Aorta (tissue), 5 donors: ENCODE measurements around the gene YPEL4. TPM values are rescaled to one million over a fixed set of nuclear protein-coding genes. Genes with fewer than 3 reads are reported as not detected.

Experiments
- ATAC-seq: fragments of 200-7000 bp; cut with Tn5 transposase; one replicate; pipeline ENCODE4 v1.9.1; 2022; ENCODE audit warnings: moderate library complexity; ENCODE audit not compliant: low FRiP score
- DNase-seq, 2 donors: peaks; one replicate each; pipeline ENCODE4 v3.0.0-alpha.2; 2020
- H3K27ac ChIP-seq, 2 donors: one replicate each; pipeline ENCODE4 v1.5.1; 2013; ENCODE audit warnings: low read length in 2 of 2, mild to moderate bottlenecking in 2 of 2, moderate library complexity in 2 of 2, control low read depth in 1 of 2, inconsistent platforms in 1 of 2, low read depth in 1 of 2
- H3K27me3 ChIP-seq, 2 donors: one replicate each; pipeline ENCODE4 v1.6.1; 2013; ENCODE audit warnings: control low read depth in 1 of 2, low read length in 1 of 2, mild to moderate bottlenecking in 1 of 2, moderate library complexity in 1 of 2; ENCODE audit not compliant: insufficient read depth in 2 of 2, control insufficient read depth in 1 of 2
- H3K36me3 ChIP-seq, 2 donors: one replicate each; pipeline ENCODE4 v1.6.1; 2013; ENCODE audit warnings: control low read depth in 1 of 2, low read length in 1 of 2, mild to moderate bottlenecking in 1 of 2; ENCODE audit not compliant: insufficient read depth in 2 of 2, control insufficient read depth in 1 of 2
- H3K4me1 ChIP-seq, 2 donors: one replicate each; pipeline ENCODE4 v1.6.1; 2013; ENCODE audit warnings: low read length in 2 of 2, control low read depth in 1 of 2, mild to moderate bottlenecking in 1 of 2, moderate library complexity in 1 of 2; ENCODE audit not compliant: insufficient read depth in 2 of 2, control insufficient read depth in 1 of 2
- H3K4me3 ChIP-seq, 2 donors: one replicate each; pipeline ENCODE4 v1.5.1; 2013; ENCODE audit warnings: low read length in 2 of 2, control low read depth in 1 of 2, mild to moderate bottlenecking in 1 of 2
- H3K9me3 ChIP-seq: one replicate; pipeline ENCODE4 v1.6.1; 2013; ENCODE audit warnings: mild to moderate bottlenecking, low read length; ENCODE audit not compliant: control insufficient read depth
- WGBS, 2 donors: extraction: QIAGEN DNeasy Blood & Tissue Kit; methylation state at CpG; one replicate each; pipeline ENCODE4 v1.1.7; 2013; 5-methylcytosine and 5-hydroxymethylcytosine counted together
- intact Hi-C, 2 donors: fragments of 100-400 bp; cut with DNase I; formaldehyde crosslinking; loops; one replicate each; pipeline versions ENCODE4 v1.14.2 to v1.15.0; 2022
- polyA plus RNA-seq, 2 donors: library from polyadenylated mRNA; stranded (reverse); fragments of 200-250 nt; gene quantifications; one replicate each; pipeline ENCODE4 v1.2.3, GENCODE V29; 2013
- total RNA-seq, 2 donors: library from RNA; stranded (reverse); fragmentation: NEBNext Ultra II Directional; extraction: Animal tissue kit (Norgen Biotek cat#: 25700); gene quantifications; one replicate each; pipeline ENCODE4 v1.2.1, GENCODE V29; 2021
- donor health status: healthy with polysubstance abuse.
- donor health status: Bipolar disorder and iron deficiency.
- donor health status: DM: no; HTN: no; CAD: no.
- donor health status: DM: no; HTN: no; CAD: no.
- donor health status: DM: yes; HTN: yes; CAD: no.

YPEL4 gene
- total and polyA plus RNA-seq, 4 donors, result 0.97 to 6.2 (median 2.4) TPM

DNA sequence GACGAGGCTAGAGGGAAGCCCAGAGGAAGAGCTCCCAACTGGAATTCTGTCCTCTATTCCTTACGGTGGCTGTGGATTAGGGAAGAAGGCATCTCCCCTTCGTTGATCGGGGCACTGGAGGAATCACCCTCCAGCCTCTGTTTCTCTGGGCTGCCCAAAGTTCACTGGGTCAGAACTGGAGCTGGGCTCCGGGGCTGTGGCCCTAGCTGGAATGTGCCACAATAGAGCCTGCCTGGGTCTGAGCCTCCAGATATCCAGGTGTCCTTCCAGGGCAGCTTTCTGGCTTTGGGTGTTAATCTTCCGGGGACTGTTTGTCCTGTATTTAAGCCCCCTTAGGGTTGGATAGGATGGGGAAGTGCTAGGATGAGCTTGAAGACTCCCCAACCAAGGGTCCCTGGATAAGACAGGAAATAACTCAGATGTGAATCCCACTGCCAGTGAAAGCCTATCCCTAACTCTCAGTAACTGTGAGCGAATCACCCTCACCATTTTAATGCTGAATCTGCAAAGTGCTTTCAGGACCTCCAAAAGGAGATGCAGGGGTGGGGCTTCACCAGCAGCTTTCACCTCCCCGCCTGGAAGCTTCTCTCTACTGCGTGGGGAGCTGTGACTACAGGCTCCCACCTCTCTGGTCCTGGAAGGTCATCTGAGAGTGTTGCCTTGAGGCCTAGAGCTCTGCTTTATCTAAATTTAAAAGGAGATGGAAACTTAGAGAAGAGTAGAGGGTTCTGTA, 9.5 kb downstream of the YPEL4 start:
- no peaks in the 10 kb centered on the region for H3K36me3 ChIP-seq
- WGBS, 2 donors, result 48 to 50% methylated on average over 9 of the region's 9 CpGs
- no peak overlapping the region for H3K27ac ChIP-seq
- H3K4me3 ChIP-seq, result no peak overlapping the region
- no peaks in the 10 kb centered on the region for H3K27me3 ChIP-seq
- no peaks in the 10 kb centered on the region for H3K9me3 ChIP-seq
- no peak for DNase-seq
- intact Hi-C loops, result loop anchor here (2.0 to 10.0 kb wide), 4 partner anchors 43 to 185 kb away; partner anchors contain the start of gene SERPING1 (in 1 of the 2)
- ATAC-seq, result no peak
- H3K4me1 ChIP-seq, result peaks cover 0 to 5% of the 10 kb centered on the region in 2 donors

DNA sequence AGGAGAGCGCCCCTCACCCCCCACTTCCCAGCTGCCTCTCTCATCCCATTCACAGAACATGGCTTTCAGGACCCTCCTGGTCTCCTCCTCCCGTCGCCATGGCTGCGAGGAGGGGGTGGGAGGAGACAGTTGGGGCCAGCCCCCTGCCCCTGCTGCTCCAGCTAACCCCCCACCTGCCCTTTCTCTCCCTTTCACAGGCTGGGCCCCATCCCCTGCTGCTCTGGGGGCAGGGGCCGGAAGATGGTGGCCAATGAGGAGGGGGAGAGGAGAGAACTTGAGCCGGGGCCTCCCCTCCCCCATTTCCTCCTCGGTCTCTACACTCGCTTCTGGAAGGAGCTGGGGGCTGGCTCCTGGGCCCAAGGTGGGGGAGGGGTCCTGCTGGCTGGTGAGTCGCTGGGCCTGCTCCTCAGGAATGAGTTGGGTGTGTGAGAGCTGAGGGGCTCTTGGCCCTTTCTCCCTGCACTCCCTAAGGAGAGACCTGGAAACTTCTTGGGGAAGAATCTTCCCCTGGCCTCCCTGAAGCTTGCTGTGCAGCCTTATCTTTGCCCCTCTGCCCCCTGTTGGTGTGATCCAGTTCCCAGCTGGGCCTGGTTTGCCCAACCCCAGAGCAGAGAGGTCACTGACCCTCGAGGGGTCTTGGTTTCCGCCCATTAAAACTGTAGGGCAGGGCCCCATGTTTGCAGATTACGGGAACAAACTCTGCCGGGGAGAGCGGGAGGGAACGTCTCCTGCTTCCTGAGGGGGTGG, 10.2 kb downstream of the YPEL4 start:
- intact Hi-C loops, result loop anchor here (2.0 to 10.0 kb wide), 4 partner anchors 42 to 185 kb away; partner anchors contain the start of gene SERPING1 (in 2 of the 2)
- Histone ChIP-seq H3K27ac (no peak overlapping the region), H3K4me1 (peaks cover 0 to 5% of the 10 kb centered on the region in 2 donors), H3K4me3 (peak overlapping the region in 1 of 2 donors; percentile 98), H3K36me3 (no peaks in the 10 kb centered on the region), H3K27me3 (no peaks in the 10 kb centered on the region), H3K9me3 (no peaks in the 10 kb centered on the region)
- WGBS, 2 donors, result 14 to 16% methylated on average over 13 to 15 of the region's 15 CpGs
- DNase-seq (no peak), ATAC-seq (no peak)

DNA sequence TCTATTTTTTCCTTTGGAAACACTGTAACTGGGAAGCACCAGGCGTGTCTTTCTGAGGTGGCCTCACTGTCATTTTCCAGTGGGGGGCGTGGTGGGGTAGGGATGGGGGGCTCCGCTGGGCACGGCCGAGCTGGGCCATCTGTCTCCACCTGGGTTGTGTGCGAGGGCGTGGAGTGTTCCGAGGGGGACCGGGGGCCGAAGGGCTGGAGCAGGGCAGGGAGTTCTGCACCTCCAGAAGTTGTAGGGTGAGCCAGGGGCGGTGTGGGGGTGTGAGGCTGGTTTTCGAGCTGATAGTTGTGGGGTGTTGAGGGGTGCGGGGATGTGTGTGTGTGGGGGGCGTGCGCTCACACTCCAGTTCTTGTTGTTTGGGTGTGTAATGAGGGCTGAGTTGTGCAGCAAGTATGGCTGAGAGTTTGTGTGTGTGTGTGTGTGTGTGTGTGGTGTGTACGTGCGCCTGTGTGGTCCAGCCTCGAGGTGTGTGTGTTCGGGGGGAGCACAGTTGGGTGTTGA, 10.8 kb downstream of the YPEL4 start:
- peak overlapping the region; percentile 98 to 99 for H3K4me3 ChIP-seq
- no peaks in the 10 kb centered on the region for H3K9me3 ChIP-seq
- no peaks in the 10 kb centered on the region for H3K27me3 ChIP-seq
- peak in 1 of 2 donors; percentile 75 for DNase-seq
- 1% methylated on average over 18 to 19 of the region's 19 CpGs for whole genome bisulfite sequencing, 2 donors
- no peaks in the 10 kb centered on the region for H3K36me3 ChIP-seq
- peaks cover 0 to 5% of the 10 kb centered on the region in 2 donors for H3K4me1 ChIP-seq
- peak; percentile 21 for ATAC-seq
- no peak overlapping the region for H3K27ac ChIP-seq
- intact Hi-C loops, result loop anchor here in 1 of 2 donors (5.0 kb wide), 1 partner anchor 42 kb away; the partner anchor contains the start of gene SERPING1

DNA sequence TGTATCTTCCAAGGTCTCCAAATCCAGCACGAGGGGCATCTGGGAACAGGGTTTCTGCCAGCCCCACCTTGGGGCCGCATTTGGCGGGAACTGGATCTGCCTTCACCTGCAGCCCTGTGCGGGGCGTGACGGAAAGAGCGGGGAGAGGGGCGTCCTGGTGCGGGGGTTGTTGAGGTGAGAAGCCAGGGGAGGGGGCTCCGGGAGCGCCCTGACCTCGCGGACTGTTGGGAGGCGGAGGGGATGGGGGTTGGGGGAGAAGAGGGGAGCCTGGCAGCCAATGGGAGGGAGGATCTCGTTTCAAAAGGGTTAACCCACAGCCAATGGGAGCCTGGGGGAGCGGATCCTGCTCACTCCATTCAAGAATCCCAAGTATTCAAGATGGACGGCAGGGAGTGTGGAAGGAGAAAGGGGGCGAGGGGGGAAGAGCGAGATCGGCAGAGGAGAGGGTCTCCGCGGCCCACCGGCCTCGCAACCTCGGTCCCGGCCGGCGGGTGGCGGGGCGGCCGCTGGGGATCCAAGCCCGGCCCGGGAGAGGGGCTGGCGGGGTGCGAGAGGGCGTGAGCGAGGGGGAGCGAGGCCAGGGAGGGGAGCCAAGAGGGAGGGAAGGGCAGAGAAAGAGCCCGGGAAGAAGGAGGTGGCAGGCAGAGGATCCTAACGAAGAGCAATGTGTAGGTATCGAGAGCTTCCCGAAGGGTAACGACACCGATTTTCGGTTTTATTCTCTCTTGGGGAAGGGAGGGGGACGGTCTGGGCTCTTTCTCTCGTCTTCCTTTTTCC, 11.5 kb downstream of the YPEL4 start:
- no peaks in the 10 kb centered on the region for H3K9me3 ChIP-seq
- peak overlapping the region in 1 of 2 donors; percentile 42 for H3K27ac ChIP-seq
- H3K36me3 ChIP-seq, result no peaks in the 10 kb centered on the region
- peak overlapping the region; percentile 98 to 99 for H3K4me3 ChIP-seq
- 0 to 1% methylated on average over 46 to 47 of the region's 47 CpGs for WGBS, 2 donors
- DNase-seq (peak; percentile 79 to 91), ATAC-seq (peak; percentile 79)
- H3K27me3 ChIP-seq, result no peaks in the 10 kb centered on the region
- H3K4me1 ChIP-seq, result peaks cover 0 to 5% of the 10 kb centered on the region in 2 donors
- intact Hi-C loops, result loop anchor here in 1 of 2 donors (5.0 kb wide), 1 partner anchor 41 kb away; the partner anchor contains the start of gene SERPING1

DNA sequence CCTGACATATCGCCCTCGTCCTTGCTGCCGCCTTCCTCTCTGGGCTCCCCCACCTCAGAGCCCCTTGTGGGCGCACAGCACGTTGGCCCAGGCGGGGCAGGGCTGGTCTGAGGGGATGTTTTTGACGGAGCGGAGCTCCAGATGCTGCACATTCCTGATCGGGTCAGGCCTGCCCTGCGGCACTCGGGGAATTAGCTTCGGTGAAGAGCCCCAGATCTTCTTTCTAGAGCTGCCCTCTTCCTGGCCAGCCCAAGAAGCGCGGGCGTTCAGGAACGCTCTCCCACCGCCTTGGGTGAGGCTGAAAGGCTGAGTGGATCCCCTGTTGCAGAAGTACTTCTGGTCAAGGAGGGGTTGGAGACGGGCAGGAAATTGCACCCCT, 12.1 kb downstream of the YPEL4 start:
- Histone ChIP-seq H3K9me3 (no peaks in the 10 kb centered on the region), H3K27ac (no peak overlapping the region), H3K4me3 (peak overlapping the region; percentile 98 to 99), H3K27me3 (no peaks in the 10 kb centered on the region), H3K36me3 (no peaks in the 10 kb centered on the region), H3K4me1 (peaks cover 0 to 5% of the 10 kb centered on the region in 2 donors)
- WGBS, 2 donors, result 7 to 13% methylated on average over 18 of the region's 18 CpGs
- intact Hi-C loops, result loop anchor here in 1 of 2 donors (5.0 kb wide), 1 partner anchor 40 kb away; the partner anchor contains the start of gene SERPING1
- peak in 1 of 2 donors; percentile 65 for DNase-seq
- peak; percentile 23 for ATAC-seq

DNA sequence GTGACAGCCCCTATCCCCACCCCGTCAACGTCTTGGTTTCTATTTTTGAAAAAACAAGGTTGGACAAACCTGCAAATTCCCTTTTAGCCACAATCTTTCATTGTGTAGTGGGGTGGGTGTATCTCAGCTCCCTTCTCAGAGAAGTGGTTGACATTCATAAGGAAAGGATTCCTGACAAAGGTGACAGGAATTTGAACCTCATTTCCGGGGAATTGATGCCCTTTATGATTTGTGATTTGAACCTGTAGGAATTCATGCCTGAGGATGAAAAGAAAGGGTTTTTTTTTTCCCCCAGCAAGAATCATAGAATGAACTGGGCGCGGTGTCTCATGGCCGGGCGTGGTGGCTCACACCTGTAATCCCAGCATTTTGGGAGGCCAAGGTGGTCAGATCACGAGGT, 14.5 kb downstream of the YPEL4 start:
- intact Hi-C loops, result loop anchor here in 1 of 2 donors (5.0 kb wide), 1 partner anchor 38 kb away; the partner anchor contains the start of gene SERPING1

DNA sequence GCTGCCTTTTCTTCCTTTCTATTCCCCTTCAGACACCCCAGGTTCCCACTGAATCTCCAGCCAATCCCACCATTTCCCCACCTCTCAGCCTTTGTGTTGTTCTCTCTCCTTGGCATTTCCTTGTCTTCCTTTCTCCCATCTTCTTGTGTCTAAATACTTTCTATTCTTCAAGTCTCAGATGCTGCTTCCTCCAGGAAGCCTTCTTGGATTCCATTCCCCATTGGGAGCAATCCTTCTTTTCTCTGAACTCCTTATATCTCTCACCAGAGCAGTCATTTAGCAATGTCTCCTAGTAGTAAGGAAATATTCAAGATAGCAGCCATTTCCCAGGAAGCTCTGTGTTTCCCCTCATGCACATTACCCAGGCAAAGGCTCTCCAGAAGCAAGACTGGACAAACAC, 15.4 kb downstream of the YPEL4 start:
- Histone ChIP-seq H3K27ac (no peak overlapping the region), H3K4me3 (no peak overlapping the region), H3K4me1 (peaks cover 0 to 2% of the 10 kb centered on the region in 2 donors), H3K27me3 (no peaks in the 10 kb centered on the region), H3K36me3 (no peaks in the 10 kb centered on the region), H3K9me3 (no peaks in the 10 kb centered on the region)
- ATAC-seq, result no peak
- intact Hi-C loops, result no loop called here
- DNase-seq, result no peak

More for the DNA sequence above, 14.5 kb downstream of the YPEL4 start:
- WGBS, 2 donors, result 87 to 90% methylated on average over 8 of the region's 8 CpGs
- Histone ChIP-seq H3K9me3 (no peaks in the 10 kb centered on the region), H3K4me1 (peaks cover 0 to 5% of the 10 kb centered on the region in 2 donors), H3K4me3 (no peak overlapping the region), H3K27me3 (no peaks in the 10 kb centered on the region), H3K27ac (no peak overlapping the region), H3K36me3 (no peaks in the 10 kb centered on the region)
- no peak for ATAC-seq
- peak in 1 of 2 donors; percentile 6 for DNase-seq
